Adrenal gland (tissue), 12 donors: Measurements from ENCODE around the gene TCF19. TPM values are rescaled to one million over a fixed set of nuclear protein-coding genes. Genes with fewer than 3 reads are reported as not detected.

ENCODE experiments used
- DNase-seq, 7 donors: peaks; one replicate each; pipeline ENCODE4 v3.0.0-alpha.2; 2019 to 2020
- H3K27ac ChIP-seq, 5 donors: fragments of 200-600 bp; sonication (generic) in 4 of 5; 1 replicate in 3 of 5; 2 replicates in 2 of 5; pipeline versions ENCODE4 v1.5.1 to v1.8.0; 2016 to 2020; ENCODE audit warnings: mild to moderate bottlenecking in 1 of 5
- H3K27me3 ChIP-seq: fragments of 200-600 bp; 2 replicates; pipeline ENCODE4 v1.8.0; 2021
- H3K36me3 ChIP-seq, 2 donors: fragments of 200-600 bp; replicated peaks in 1 of 2; 1 replicate in 1 of 2; 2 replicates in 1 of 2; pipeline versions ENCODE4 v1.5.1 to v1.8.0; 2018 to 2022
- H3K4me1 ChIP-seq, 2 donors: fragments of 200-600 bp; replicated peaks in 1 of 2; 1 replicate in 1 of 2; 2 replicates in 1 of 2; pipeline versions ENCODE4 v1.5.1 to v1.8.0; 2018 to 2021
- H3K4me3 ChIP-seq, 4 donors: fragments of 200-600 bp; sonication (generic) in 3 of 4; one replicate each; pipeline ENCODE4 v1.5.1; 2016 to 2018
- H3K9me3 ChIP-seq, 3 donors: fragments of 200-600 bp; sonication (generic) in 1 of 3; replicated peaks in 1 of 3; 1 replicate in 2 of 3; 2 replicates in 1 of 3; pipeline versions ENCODE4 v1.5.1 to v1.8.0; 2016 to 2021
- POLR2A ChIP-seq, 2 donors: fragments of 450-650 bp; IDR thresholded peaks; one replicate each; pipeline ENCODE4 v1.6.1; 2017; ENCODE audit warnings: antibody characterized with exemption in 2 of 2, mild to moderate bottlenecking in 2 of 2, moderate library complexity in 1 of 2
- WGBS, 4 donors: extraction: QIAGEN DNeasy Blood & Tissue Kit in 2 of 4; methylation state at CpG; one replicate each; pipeline versions ENCODE4 v1.1.5 to v1.1.7; 2013 to 2017; 5-methylcytosine and 5-hydroxymethylcytosine counted together
- intact Hi-C, 2 donors: fragments of 100-400 bp; cut with DNase I; formaldehyde crosslinking; loops; one replicate each; pipeline versions ENCODE4 v1.14.1 to v1.15.0; 2022 to 2023
- polyA plus RNA-seq, 3 donors: library from polyadenylated mRNA; stranded (reverse); fragments of 200-250 nt in 2 of 3; fragments of 350-450 nt in 1 of 3; fragmentation: Illumina TruSeq in 1 of 3; extraction: RNeasy Lipid Tissue Mini Kit (QIAGEN cat#74804) in 1 of 3; gene quantifications; one replicate each; pipeline ENCODE4 v1.2.3, GENCODE V29; 2013 to 2014
- total RNA-seq, 9 donors: library from RNA; depleted of rRNA in 4 of 9; stranded (reverse); fragments of >200 nt in 4 of 9; fragments of 120-200 nt in 1 of 9; fragmentation: NEBNext Ultra II Directional in 1 of 9; extraction: Animal tissue kit (Norgen Biotek cat#: 25700) in 1 of 9; gene quantifications; one replicate each; pipeline versions ENCODE4 v1.1.0 to v1.2.4, GENCODE V29; 2013 to 2023
- TF ChIP-seq, protein P1 (sequence below), 6 experiments: fragments of 450-650 bp in 4 of 6; fragments of 200-600 bp in 2 of 6; sonication (generic) in 1 of 6; IDR thresholded peaks; 1 replicate in 5 of 6; 2 replicates in 1 of 6; pipeline versions ENCODE4 v1.5.1 to v1.8.0; 2016 to 2021; ENCODE audit warnings: antibody characterized with exemption in 6 of 6, mild to moderate bottlenecking in 2 of 6, moderate library complexity in 1 of 6
- donor health status: healthy with polysubstance abuse.
- donor health status: Bipolar disorder and iron deficiency.
- donor health status: DM: yes; HTN: yes; CAD: no.
- donor health status: DM: no; HTN: no; CAD: no.
- donor health status: DM: no; HTN: no; CAD: no.
- donor health status: DM: yes; HTN: yes; CAD: no.

TCF19 gene
- total and polyA plus RNA-seq, 12 donors: 1.8 to 8.4 (median 2.1) TPM

DNA sequence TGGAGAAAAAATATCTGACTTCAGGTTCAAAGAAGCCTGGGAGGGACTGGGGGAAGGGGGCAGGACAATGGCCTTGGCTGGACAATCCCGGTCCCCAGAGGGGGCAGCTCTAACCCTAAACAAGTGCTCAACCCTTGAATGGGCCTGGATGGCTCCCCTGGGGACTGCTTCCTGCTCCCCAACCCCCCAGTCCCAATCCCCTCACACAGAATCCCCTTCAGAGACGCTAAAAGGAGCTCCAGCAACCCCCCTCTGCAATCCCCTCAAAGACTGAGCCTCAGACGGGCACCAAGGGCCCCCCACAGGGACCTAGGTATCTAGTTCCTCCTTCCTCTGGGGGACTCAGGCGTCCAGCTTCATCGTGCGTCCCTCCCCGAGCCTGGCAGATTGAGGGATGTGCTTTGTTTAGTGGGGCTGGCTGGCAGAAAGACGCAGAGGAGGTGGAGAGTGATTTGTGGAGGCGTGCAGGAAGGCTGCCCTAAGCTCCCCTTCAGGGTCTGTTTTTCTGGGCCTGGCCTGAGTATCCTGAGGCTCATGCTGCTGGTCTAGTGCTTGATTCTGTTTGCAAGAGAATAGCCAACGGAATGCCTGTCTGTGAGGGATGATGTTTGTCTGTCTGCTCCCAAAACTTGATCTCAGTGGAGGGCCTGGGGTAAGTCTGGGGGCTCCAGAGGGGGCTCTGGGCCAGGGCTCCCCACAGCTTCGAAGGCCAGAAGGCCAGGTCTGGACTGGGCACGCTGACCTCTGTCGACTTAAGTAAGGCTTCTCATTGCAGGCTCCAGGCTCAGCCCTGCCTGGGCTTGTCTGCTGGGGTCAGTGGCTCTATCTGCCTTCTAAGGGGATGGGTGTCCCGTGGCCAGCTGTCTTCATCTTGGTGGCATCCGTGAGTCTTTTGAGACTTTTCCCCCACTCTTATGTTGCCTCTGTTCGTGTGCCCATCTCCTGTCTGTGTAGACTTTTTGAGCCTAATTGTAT is 13.8 kb downstream of the TCF19 start:
- H3K9me3 ChIP-seq: no peaks in the 10 kb centered on the region
- TF ChIP-seq, protein P1, sequence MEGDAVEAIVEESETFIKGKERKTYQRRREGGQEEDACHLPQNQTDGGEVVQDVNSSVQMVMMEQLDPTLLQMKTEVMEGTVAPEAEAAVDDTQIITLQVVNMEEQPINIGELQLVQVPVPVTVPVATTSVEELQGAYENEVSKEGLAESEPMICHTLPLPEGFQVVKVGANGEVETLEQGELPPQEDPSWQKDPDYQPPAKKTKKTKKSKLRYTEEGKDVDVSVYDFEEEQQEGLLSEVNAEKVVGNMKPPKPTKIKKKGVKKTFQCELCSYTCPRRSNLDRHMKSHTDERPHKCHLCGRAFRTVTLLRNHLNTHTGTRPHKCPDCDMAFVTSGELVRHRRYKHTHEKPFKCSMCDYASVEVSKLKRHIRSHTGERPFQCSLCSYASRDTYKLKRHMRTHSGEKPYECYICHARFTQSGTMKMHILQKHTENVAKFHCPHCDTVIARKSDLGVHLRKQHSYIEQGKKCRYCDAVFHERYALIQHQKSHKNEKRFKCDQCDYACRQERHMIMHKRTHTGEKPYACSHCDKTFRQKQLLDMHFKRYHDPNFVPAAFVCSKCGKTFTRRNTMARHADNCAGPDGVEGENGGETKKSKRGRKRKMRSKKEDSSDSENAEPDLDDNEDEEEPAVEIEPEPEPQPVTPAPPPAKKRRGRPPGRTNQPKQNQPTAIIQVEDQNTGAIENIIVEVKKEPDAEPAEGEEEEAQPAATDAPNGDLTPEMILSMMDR (IDR thresholded peaks at IDR 0.05): no peak
- TF ChIP-seq POLR2A (IDR thresholded peaks at IDR 0.05): no peak
- WGBS, 4 donors: 58 to 86% (median 72%) methylated on average over 4 to 16 of the region's 16 CpGs
- H3K27ac ChIP-seq: no peak overlapping the region
- no peak overlapping the region for H3K4me3 ChIP-seq
- DNase-seq: no peak
- intact Hi-C loops: loop anchor here in 1 of 2 donors (10.0 kb wide), 1 partner anchor 1033 kb away; no protein-coding TSS in a partner anchor
- no peaks in the 10 kb centered on the region for H3K4me1 ChIP-seq
- no peaks in the 10 kb centered on the region for H3K36me3 ChIP-seq
- no peaks in the 10 kb centered on the region for H3K27me3 ChIP-seq

DNA sequence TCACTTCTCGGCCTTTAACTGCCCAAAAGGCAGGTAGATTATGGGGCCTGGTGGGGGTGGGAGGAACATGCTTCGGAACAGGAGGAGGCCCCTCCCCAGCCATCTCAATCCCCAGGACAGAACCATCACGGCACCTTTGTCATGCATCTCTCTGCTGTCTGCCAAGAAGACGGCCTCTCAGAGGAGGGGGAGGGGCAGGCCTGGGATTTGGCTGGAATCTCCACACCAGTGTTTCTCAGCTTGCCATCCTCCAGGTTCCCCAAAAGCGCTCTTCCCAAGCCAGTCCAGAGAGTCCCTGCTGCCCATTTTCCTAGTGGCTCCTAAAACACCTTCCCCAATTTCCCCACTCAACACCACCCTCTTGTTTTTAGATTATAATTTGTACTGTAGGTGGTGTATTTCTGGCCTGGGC is 14.6 kb downstream of the TCF19 start:
- no peak for DNase-seq
- no peaks in the 10 kb centered on the region for H3K27me3 ChIP-seq
- TF ChIP-seq, protein P1 (IDR thresholded peaks at IDR 0.05): no peak
- TF ChIP-seq POLR2A (IDR thresholded peaks at IDR 0.05): no peak
- H3K4me3 ChIP-seq: no peak overlapping the region
- H3K27ac ChIP-seq: no peak overlapping the region
- no peaks in the 10 kb centered on the region for H3K36me3 ChIP-seq
- intact Hi-C loops: loop anchor here in 1 of 2 donors (10.0 kb wide), 1 partner anchor 1032 kb away; no protein-coding TSS in a partner anchor
- H3K4me1 ChIP-seq: no peaks in the 10 kb centered on the region
- WGBS, 4 donors: 69 to 91% (median 81%) methylated on average over 2 to 5 of the region's 5 CpGs
- no peaks in the 10 kb centered on the region for H3K9me3 ChIP-seq

- TF ChIP-seq POLR2A (IDR thresholded peaks at IDR 0.05): no peak
- TF ChIP-seq, protein P1 (IDR thresholded peaks at IDR 0.05): no peak
- intact Hi-C loops: loop anchor here in 1 of 2 donors (10.0 kb wide), 1 partner anchor 1031 kb away; no protein-coding TSS in a partner anchor
- H3K36me3 ChIP-seq: no peaks in the 10 kb centered on the region
- H3K9me3 ChIP-seq: no peaks in the 10 kb centered on the region
- H3K4me1 ChIP-seq: no peaks in the 10 kb centered on the region
- no peak overlapping the region for H3K27ac ChIP-seq
- no peak overlapping the region for H3K4me3 ChIP-seq
- WGBS, 4 donors: 38 to 79% (median 65%) methylated on average over 2 to 3 of the region's 3 CpGs
- H3K27me3 ChIP-seq: no peaks in the 10 kb centered on the region
- DNase-seq: no peak
Measured at GRCh38 chr6:31173406-31173805, 15.0 kb downstream of the TCF19 start.

DNA sequence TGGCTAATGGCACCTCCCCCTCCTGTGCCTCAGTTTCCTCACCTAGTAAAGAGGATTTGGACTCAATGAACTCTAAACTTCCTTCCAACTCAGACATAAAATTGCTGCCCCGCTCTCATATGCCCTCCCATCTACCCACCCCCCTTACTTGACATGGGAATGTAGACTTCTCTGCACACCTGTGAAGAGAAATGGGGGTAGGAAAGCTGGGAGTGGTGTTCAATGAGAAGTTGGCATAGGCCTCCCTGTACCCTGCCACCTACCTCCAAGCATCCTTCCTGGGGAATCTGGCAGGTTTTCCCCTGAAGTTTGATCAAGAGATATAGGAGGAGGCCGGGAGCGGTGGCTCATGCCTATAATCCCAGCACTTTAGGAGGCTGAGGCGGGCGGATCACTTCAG is 16.0 kb downstream of the TCF19 start:
- Histone ChIP-seq H3K27ac (no peak overlapping the region), H3K9me3 (no peaks in the 10 kb centered on the region), H3K4me1 (no peaks in the 10 kb centered on the region), H3K36me3 (no peaks in the 10 kb centered on the region), H3K27me3 (no peaks in the 10 kb centered on the region), H3K4me3 (no peak overlapping the region)
- no peak for DNase-seq
- TF ChIP-seq, protein P1 (IDR thresholded peaks at IDR 0.05): no peak
- no peak for TF ChIP-seq POLR2A (IDR thresholded peaks at IDR 0.05)
- 78 to 93% (median 83%) methylated on average over 5 of the region's 5 CpGs for WGBS, 4 donors
- intact Hi-C loops: loop anchor here in 1 of 2 donors (10.0 kb wide), 1 partner anchor 1030 kb away; no protein-coding TSS in a partner anchor
